ENCODE data around the gene GNB1L. TPM values are rescaled to one million over a fixed set of nuclear protein-coding genes. Genes with fewer than 3 reads are reported as not detected.

The GNB1L gene
- total RNA-seq, 4 donors from 2014 or later, result 4.6 to 8.7 (median 6.8) TPM

DNA sequence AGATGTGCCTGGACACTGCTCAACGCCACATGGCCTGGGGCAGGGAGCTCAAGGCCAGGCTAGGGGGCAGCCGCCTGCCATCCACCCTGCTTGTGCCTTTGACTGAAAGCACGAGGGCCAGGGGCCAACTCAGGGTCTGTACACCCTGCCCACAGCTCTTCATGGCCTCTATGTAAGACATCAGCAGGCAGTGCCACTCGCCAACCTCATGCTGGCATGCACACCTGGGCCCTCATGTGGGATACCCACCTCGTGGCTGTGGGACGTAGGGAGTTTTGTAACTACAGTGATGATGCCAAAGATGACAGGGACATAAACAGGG is 68.4 kb downstream of the GNB1L start:
- Histone ChIP-seq H3K9me3 (peaks cover 0 to 13% (median 5%) of the 10 kb centered on the region in 4 donors), H3K36me3 (peaks cover 4 to 21% (median 14%) of the 10 kb centered on the region in 4 donors), H3K4me1 (no peaks in the 10 kb centered on the region), H3K4me3 (no peak overlapping the region), H3K27ac (replicated peaks in 1 of 4) (no peak overlapping the region), H3K27me3 (peaks cover 0 to 27% (median 0%) of the 10 kb centered on the region in 4 donors)
- no peak for DNase-seq (ENCODE audit: extremely low spot score)
- TF ChIP-seq POLR2AphosphoS5 (IDR thresholded peaks at IDR 0.05) (no peak), EP300 (IDR thresholded peaks at IDR 0.05) (no peak), POLR2A (IDR thresholded peaks at IDR 0.05; ENCODE audit: low read depth) (no peak)
- TF ChIP-seq, protein P1, sequence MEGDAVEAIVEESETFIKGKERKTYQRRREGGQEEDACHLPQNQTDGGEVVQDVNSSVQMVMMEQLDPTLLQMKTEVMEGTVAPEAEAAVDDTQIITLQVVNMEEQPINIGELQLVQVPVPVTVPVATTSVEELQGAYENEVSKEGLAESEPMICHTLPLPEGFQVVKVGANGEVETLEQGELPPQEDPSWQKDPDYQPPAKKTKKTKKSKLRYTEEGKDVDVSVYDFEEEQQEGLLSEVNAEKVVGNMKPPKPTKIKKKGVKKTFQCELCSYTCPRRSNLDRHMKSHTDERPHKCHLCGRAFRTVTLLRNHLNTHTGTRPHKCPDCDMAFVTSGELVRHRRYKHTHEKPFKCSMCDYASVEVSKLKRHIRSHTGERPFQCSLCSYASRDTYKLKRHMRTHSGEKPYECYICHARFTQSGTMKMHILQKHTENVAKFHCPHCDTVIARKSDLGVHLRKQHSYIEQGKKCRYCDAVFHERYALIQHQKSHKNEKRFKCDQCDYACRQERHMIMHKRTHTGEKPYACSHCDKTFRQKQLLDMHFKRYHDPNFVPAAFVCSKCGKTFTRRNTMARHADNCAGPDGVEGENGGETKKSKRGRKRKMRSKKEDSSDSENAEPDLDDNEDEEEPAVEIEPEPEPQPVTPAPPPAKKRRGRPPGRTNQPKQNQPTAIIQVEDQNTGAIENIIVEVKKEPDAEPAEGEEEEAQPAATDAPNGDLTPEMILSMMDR (IDR thresholded peaks at IDR 0.05), result no peak
- intact Hi-C loops (cut with DNase I), result no loop called here
- WGBS, result 60% methylated on average over 1 of the region's 6 CpGs

DNA sequence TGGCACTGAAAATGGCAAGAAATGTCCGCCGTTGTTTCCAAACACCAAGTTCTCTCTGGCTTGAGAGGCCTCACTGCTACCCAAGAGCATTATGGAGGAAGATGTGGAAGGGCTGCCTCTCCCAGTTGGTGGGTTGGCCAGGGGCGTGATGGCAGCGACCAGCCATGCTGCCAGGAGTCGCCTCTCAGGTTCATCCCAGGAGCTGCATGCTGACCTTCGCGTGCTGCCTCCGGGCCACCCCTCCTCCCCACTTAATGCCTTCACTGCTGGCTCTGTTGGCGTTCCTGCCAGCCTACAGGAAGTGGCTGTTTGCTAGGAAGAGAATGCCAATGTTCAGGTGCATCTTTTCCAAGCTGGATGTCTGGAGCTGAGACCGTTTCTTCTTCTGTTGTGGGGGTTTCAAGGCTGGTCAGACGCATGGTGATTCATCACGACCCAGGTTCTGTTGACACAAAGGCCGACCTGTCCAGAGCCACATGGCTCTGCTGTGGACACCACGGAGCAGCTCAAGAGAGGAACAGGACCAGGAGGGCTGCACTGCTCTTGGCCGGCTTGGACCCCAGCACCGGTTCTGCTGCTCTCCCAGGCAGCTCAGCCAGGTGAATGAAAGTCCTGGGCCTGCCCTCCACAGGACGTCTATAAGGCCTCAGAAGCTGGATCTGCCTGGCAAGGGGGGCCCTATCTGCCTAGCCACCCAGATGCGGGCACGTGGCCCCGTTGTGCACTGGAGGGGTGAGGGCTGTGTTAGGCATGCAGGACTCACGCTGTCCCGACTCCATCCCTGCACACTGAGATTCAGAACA is 69.0 kb downstream of the GNB1L start:
- Histone ChIP-seq H3K36me3 (peaks cover 4 to 21% (median 14%) of the 10 kb centered on the region in 4 donors), H3K27ac (replicated peaks in 1 of 4) (no peak overlapping the region), H3K9me3 (peaks cover 0 to 13% (median 5%) of the 10 kb centered on the region in 4 donors), H3K27me3 (peaks cover 0 to 27% (median 0%) of the 10 kb centered on the region in 4 donors), H3K4me3 (no peak overlapping the region), H3K4me1 (no peaks in the 10 kb centered on the region)
- 85% methylated on average over 15 of the region's 22 CpGs for WGBS
- DNase-seq (ENCODE audit: extremely low spot score), result no peak
- intact Hi-C loops (cut with DNase I), result no loop called here
- TF ChIP-seq, protein P1 (IDR thresholded peaks at IDR 0.05), result no peak

DNA sequence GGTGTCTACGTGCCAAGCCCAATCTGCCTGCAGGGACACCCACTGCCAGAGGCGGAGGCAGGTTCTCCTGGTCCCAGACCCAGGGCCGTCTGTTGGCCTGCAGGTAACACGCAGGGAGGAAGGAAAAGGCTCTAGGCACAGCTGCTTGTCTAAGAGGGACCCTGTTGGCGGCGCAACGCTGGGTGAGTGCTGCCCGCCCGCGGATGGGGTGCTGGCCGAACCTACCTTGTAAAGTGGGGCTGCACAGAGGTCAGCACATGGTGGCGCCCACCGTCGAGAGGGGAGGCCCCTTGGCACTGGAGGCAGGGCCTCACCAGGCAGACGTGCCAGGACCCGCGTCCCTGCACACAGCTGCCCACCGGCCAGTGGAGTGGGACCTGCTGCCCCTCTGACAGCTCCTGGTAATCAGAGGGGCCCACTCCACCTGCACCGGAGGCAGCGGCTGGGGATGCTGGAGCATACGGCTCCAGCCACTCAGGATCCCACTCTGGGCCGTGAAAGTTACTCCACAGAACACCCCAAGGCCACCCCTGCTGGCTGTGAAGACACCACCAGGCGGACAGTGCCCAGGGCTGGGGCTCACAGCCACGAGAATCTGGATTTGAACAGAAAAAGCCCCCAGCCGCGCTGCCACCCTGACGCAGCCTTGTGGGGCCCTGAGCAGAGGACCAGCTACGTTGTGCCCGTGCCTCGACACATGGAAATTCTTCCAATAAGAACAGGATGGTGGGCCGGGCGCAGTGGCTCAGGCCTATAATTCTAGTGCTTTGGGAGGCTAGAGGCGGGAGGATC is 70.1 kb downstream of the GNB1L start:
- no peak for DNase-seq (ENCODE audit: extremely low spot score)

GRCh38 chr22:19783586-19784383 is 70.9 kb downstream of the GNB1L start:
- no peak for TF ChIP-seq POLR2AphosphoS5 (IDR thresholded peaks at IDR 0.05)
- TF ChIP-seq, protein P1 (IDR thresholded peaks at IDR 0.05), result no peak
- TF ChIP-seq POLR2A (IDR thresholded peaks at IDR 0.05; ENCODE audit: low read depth), result no peak
- no peak for TF ChIP-seq EP300 (IDR thresholded peaks at IDR 0.05)
- intact Hi-C loops (cut with DNase I), result no loop called here

More for the DNA sequence above, 70.1 kb downstream of the GNB1L start:
- Histone ChIP-seq H3K27me3 (peaks cover 0 to 27% (median 0%) of the 10 kb centered on the region in 4 donors), H3K4me1 (peaks cover 0 to 10% (median 5%) of the 10 kb centered on the region in 4 donors), H3K9me3 (peaks cover 0 to 13% (median 5%) of the 10 kb centered on the region in 4 donors), H3K4me3 (no peak overlapping the region), H3K27ac (replicated peaks in 1 of 4) (no peak overlapping the region), H3K36me3 (peaks cover 4 to 21% (median 14%) of the 10 kb centered on the region in 4 donors)
- WGBS, result 99% methylated on average over 13 of the region's 33 CpGs
- intact Hi-C loops (cut with DNase I), result no loop called here
- TF ChIP-seq POLR2AphosphoS5 (IDR thresholded peaks at IDR 0.05) (no peak), EP300 (IDR thresholded peaks at IDR 0.05) (no peak), POLR2A (IDR thresholded peaks at IDR 0.05; ENCODE audit: low read depth) (no peak)
- TF ChIP-seq, protein P1 (IDR thresholded peaks at IDR 0.05), result no peak

More at GRCh38 chr22:19783586-19784383, 70.9 kb downstream of the GNB1L start:
- Histone ChIP-seq H3K4me3 (no peak overlapping the region), H3K9me3 (peaks cover 0 to 13% (median 5%) of the 10 kb centered on the region in 4 donors), H3K4me1 (peaks cover 0 to 14% (median 5%) of the 10 kb centered on the region in 4 donors), H3K27ac (replicated peaks in 1 of 4) (no peak overlapping the region), H3K36me3 (peaks cover 4 to 15% (median 11%) of the 10 kb centered on the region in 4 donors), H3K27me3 (peaks cover 0 to 28% (median 0%) of the 10 kb centered on the region in 4 donors)
- no peak for DNase-seq (ENCODE audit: extremely low spot score)
- WGBS, result 88% methylated on average over 22 of the region's 24 CpGs

Data from esophagus muscularis mucosa (tissue), 4 donors.